ENCODE data around the gene SPPL2A. TPM values are rescaled to one million over a fixed set of nuclear protein-coding genes. Genes with fewer than 3 reads are reported as not detected.

The SPPL2A gene
- total RNA-seq, 1 experiment from 2014 or later: 61.0 TPM

- Histone ChIP-seq H3K27ac (ENCODE audit: low read depth, low read length) (no peak overlapping the region), H3K4me2 (ENCODE audit: low read length) (no peak overlapping the region), H3K36me3 (ENCODE audit: control insufficient read depth in 1 of 2, insufficient read depth in 2 of 2, low read length in 2 of 2) (no peaks in the 10 kb centered on the region), H3K9me2 (ENCODE audit: insufficient read depth) (no peaks in the 10 kb centered on the region), H3K4me1 (ENCODE audit: control insufficient read depth in 1 of 2, insufficient read depth in 2 of 2, low read length in 2 of 2) (peaks cover 0 to 4% of the 10 kb centered on the region in 2 experiments; a peak in 1 of 4 replicates), H3K79me2 (ENCODE audit: insufficient read depth, low read length) (peaks cover 7% of the 10 kb centered on the region), H2AFZ (ENCODE audit: low read depth, low read length, poor library complexity, severe bottlenecking) (no peak overlapping the region), H3K9me3 (ENCODE audit: control insufficient read depth in 1 of 2, insufficient read depth in 1 of 2, low read depth in 1 of 2, low read length in 2 of 2) (no peaks in the 10 kb centered on the region), H4K20me1 (ENCODE audit: insufficient read depth) (no peaks in the 10 kb centered on the region), H3K4me3 (replicated peaks in 1 of 2; ENCODE audit: low read depth in 1 of 2, low read length in 2 of 2) (no peak overlapping the region), H3K27me3 (ENCODE audit: insufficient read depth, low read length) (no peaks in the 10 kb centered on the region), H3K9ac (ENCODE audit: low read length) (no peak overlapping the region)
- DNase-seq (ENCODE audit: low read depth, low spot score) (no peak), ATAC-seq (no peak)
- intact Hi-C loops (cut with micrococcal nuclease): no loop called here
- ChIA-PET RAD21 (ENCODE audit: low non-redundant PET in 1 of 2, low total read pairs in 2 of 2, uncharacterized antibody in 2 of 2, unreplicated experiment in 2 of 2) (no interaction called here), POLR2A (no interaction called here), CTCF (no interaction called here)
- no peak for TF ChIP-seq FOSL1 (IDR thresholded peaks at IDR 0.05; ENCODE audit: low read depth)
- BruUV-seq (replicated peaks): no TSS peak
These were observed 15.2 kb downstream of the SPPL2A start for GRCh38 chr15:50750227-50750705.

GRCh38 chr15:50747523-50747922 is 18.0 kb downstream of the SPPL2A start:
- no peak for ATAC-seq
- Histone ChIP-seq H3K9ac (ENCODE audit: low read length) (no peak overlapping the region), H3K4me1 (ENCODE audit: control insufficient read depth in 1 of 2, insufficient read depth in 2 of 2, low read length in 2 of 2) (peaks cover 0 to 4% of the 10 kb centered on the region in 2 experiments; a peak in 1 of 4 replicates), H3K36me3 (ENCODE audit: control insufficient read depth in 1 of 2, insufficient read depth in 2 of 2, low read length in 2 of 2) (no peaks in the 10 kb centered on the region; a peak in 1 of 4 replicates), H3K27ac (ENCODE audit: low read depth, low read length) (no peak overlapping the region), H3K9me2 (ENCODE audit: insufficient read depth) (no peaks in the 10 kb centered on the region), H3K4me2 (ENCODE audit: low read length) (no peak overlapping the region), H3K9me3 (ENCODE audit: control insufficient read depth in 1 of 2, insufficient read depth in 1 of 2, low read depth in 1 of 2, low read length in 2 of 2) (no peaks in the 10 kb centered on the region), H3K4me3 (replicated peaks in 1 of 2; ENCODE audit: low read depth in 1 of 2, low read length in 2 of 2) (no peak overlapping the region), H3K27me3 (ENCODE audit: insufficient read depth, low read length) (no peaks in the 10 kb centered on the region), H3K79me2 (ENCODE audit: insufficient read depth, low read length) (no peaks in the 10 kb centered on the region; the same call in 1 of the 2 replicates), H4K20me1 (ENCODE audit: insufficient read depth) (no peaks in the 10 kb centered on the region), H2AFZ (ENCODE audit: low read depth, low read length, poor library complexity, severe bottlenecking) (no peak overlapping the region)
- POLR2A ChIA-PET: no interaction called here
- RAD21 ChIA-PET (ENCODE audit: low non-redundant PET in 1 of 2, low total read pairs in 2 of 2, uncharacterized antibody in 2 of 2, unreplicated experiment in 2 of 2): no interaction called here
- intact Hi-C loops (cut with micrococcal nuclease): no loop called here
- TF ChIP-seq ZBTB33 (IDR thresholded peaks at IDR 0.05; ENCODE audit: extremely low read depth, insufficient replicate concordance, low read length) (no peak), EGR1 (IDR thresholded peaks at IDR 0.05; ENCODE audit: low read depth) (no peak), MAX (IDR thresholded peaks at IDR 0.05) (no peak), ZFX (IDR thresholded peaks at IDR 0.05) (no peak), REST (IDR thresholded peaks at IDR 0.05; ENCODE audit: low read depth) (no peak), JUND (IDR thresholded peaks at IDR 0.05) (no peak)
- no peak for DNase-seq (ENCODE audit: low read depth, low spot score)
- CTCF ChIA-PET: no interaction called here
- BruUV-seq (replicated peaks): no TSS peak

Data from HCT116 (cell line).